HepG2 (cell line): ENCODE data around the gene HAUS7. TPM values are rescaled to one million over a fixed set of nuclear protein-coding genes. Genes with fewer than 3 reads are reported as not detected.

ENCODE experiments used
- ATAC-seq: fragments of 200-7000 bp; cut with Tn5 transposase; 3 replicates; pipeline ENCODE4 v1.9.1; 2020; ENCODE audit warnings: mild to moderate bottlenecking, moderate library complexity
- BruUV-seq: library from RNA; stranded (reverse); fragments of 400-500 nt; replicated peaks from 2 replicates; lab custom pipeline; 2021; lab: Mats Ljungman, UMichigan
- CTCF ChIA-PET: fragments of 300-600 bp; formaldehyde crosslinking; extraction: SDS; loops from one replicate; lab custom pipeline; 2021; ENCODE audit warnings: low total read pairs, inconsistent platforms, low intra/inter-chr PET ratio; lab: Yijun Ruan, JAX
- POLR2A ChIA-PET: fragments of 350-600 bp; sonication (Branson Sonifier 250); formaldehyde crosslinking; loops from one replicate; lab custom pipeline; 2020; ENCODE audit warnings: antibody characterized with exemption, inconsistent platforms; lab: Yijun Ruan, JAX
- DNase-seq: peaks from one replicate; pipeline ENCODE4 v3.0.0-alpha.2; 2015; ENCODE audit warnings: low spot score
- FAIRE-seq: peaks from 3 replicates; lab custom pipeline; 2011; peaks lifted over from hg19 to GRCh38; lab: Jason Lieb, UNC
- H2AFZ ChIP-seq: one replicate; pipeline ENCODE4 v1.6.1; 2011; ENCODE audit warnings: low read length, inconsistent platforms
- H3K27ac ChIP-seq: fragments of 300-600 bp; 3 replicates; pipeline ENCODE4 v1.8.0; 2011; ENCODE audit warnings: mixed run types, mild to moderate bottlenecking, mixed read lengths, low read length, inconsistent platforms; ENCODE audit not compliant: insufficient read depth; ENCODE audit errors: extremely low read length
- H3K27me3 ChIP-seq, 2 experiments: fragments of 200-600 bp in 1 of 2; 2 replicates in 1 of 2; 3 replicates in 1 of 2; pipeline versions ENCODE4 v1.6.0 to v1.8.0; 2011; ENCODE audit warnings: low read length in 2 of 2, mild to moderate bottlenecking in 2 of 2, moderate library complexity in 2 of 2, inconsistent platforms in 1 of 2; ENCODE audit not compliant: insufficient read depth in 2 of 2, control insufficient read depth in 1 of 2
- H3K36me3 ChIP-seq, 2 experiments: fragments of 200-600 bp in 1 of 2; replicated peaks in 1 of 2; 2 replicates in 1 of 2; 3 replicates in 1 of 2; pipeline versions ENCODE4 v1.5.1 to v1.8.0; 2011; ENCODE audit warnings: low read length in 2 of 2, inconsistent platforms in 1 of 2; ENCODE audit not compliant: insufficient read depth in 2 of 2, control insufficient read depth in 1 of 2
- H3K4me1 ChIP-seq: 2 replicates; pipeline ENCODE4 v1.5.1; 2012; ENCODE audit warnings: low read length, inconsistent platforms; ENCODE audit not compliant: insufficient read depth
- H3K4me2 ChIP-seq: 2 replicates; pipeline ENCODE4 v1.6.0; 2011; ENCODE audit warnings: low read depth, low read length, inconsistent platforms
- H3K4me3 ChIP-seq, 3 experiments: fragments of 200-600 bp in 1 of 3; sonication (generic), shearing (Covaris generic) in 1 of 3; replicated peaks in 1 of 3; 2 replicates each; pipeline ENCODE4 v1.5.1; 2011 to 2016; ENCODE audit warnings: low read length in 3 of 3, inconsistent platforms in 2 of 3, low read depth in 2 of 3, mild to moderate bottlenecking in 2 of 3, control low read depth in 1 of 3, mixed read lengths in 1 of 3; ENCODE audit not compliant: insufficient read depth in 1 of 3
- H3K79me2 ChIP-seq: one replicate; pipeline ENCODE4 v1.6.1; 2011; ENCODE audit warnings: low read length, inconsistent platforms; ENCODE audit not compliant: insufficient read depth
- H3K9ac ChIP-seq: 2 replicates; pipeline ENCODE4 v1.6.0; 2011; ENCODE audit warnings: mild to moderate bottlenecking, low read depth, low read length, inconsistent platforms; ENCODE audit not compliant: insufficient read depth
- H3K9me3 ChIP-seq: 2 replicates; pipeline ENCODE4 v1.5.1; 2012; ENCODE audit warnings: mild to moderate bottlenecking, low read length
- H4K20me1 ChIP-seq: 2 replicates; pipeline ENCODE4 v1.6.0; 2011; ENCODE audit warnings: inconsistent platforms, mild to moderate bottlenecking, low read length, moderate library complexity; ENCODE audit not compliant: insufficient read depth
- FOXP4 ChIP-seq: sonication (generic); formaldehyde crosslinking; IDR thresholded peaks from 2 replicates; pipeline ENCODE4 v1.4.0; 2020; ENCODE audit warnings: missing genetic modification reagents
- SRSF9 ChIP-seq: fragments of 200-400 bp; formaldehyde crosslinking; IDR thresholded peaks from 2 replicates; pipeline ENCODE4 v1.6.1; 2018; ENCODE audit warnings: borderline replicate concordance, mild to moderate bottlenecking, low read depth, low read length; ENCODE audit not compliant: insufficient read depth, poor library complexity, severe bottlenecking
- THRA ChIP-seq: sonication (generic); formaldehyde crosslinking; IDR thresholded peaks from 2 replicates; pipeline ENCODE4 v1.4.0; 2020; ENCODE audit warnings: missing genetic modification reagents, borderline replicate concordance
- ZBTB26 ChIP-seq: IDR thresholded peaks from 2 replicates; pipeline ENCODE4 v1.6.1; 2016; ENCODE audit warnings: missing compliant biosample characterization, missing genetic modification reagents, borderline replicate concordance
- WGBS: methylation state at CpG from one replicate; pipeline ENCODE4 v1.1.6; 2017; ENCODE audit warnings: low lambda C conversion rate; 5-methylcytosine and 5-hydroxymethylcytosine counted together
- in situ Hi-C: cut with HindIII; loops from 2 replicates; pipeline ENCODE4 v1.10.0; 2017; ENCODE audit warnings: low pct_unique_long_range_greater_than_20kb; ENCODE audit not compliant: extremely low pct_ligation_motif_present
- intact Hi-C: fragments of 100-400 bp; cut with micrococcal nuclease; formaldehyde crosslinking; loops from one replicate; pipeline ENCODE4 v1.10.0; 2022; ENCODE audit not compliant: unreplicated experiment
- polyA plus RNA-seq, 8 experiments: library from polyadenylated mRNA; depleted of rRNA in 3 of 8; stranded (reverse) in 7 of 8; unstranded in 1 of 8; fragments of >200 nt; fragmentation: Illumina TruSeq in 4 of 8; extraction: Trizol in 4 of 8; gene quantifications; 2 replicates each; pipeline versions ENCODE4 v1.2.1 to v1.2.3, GENCODE V29; 2011 to 2016; ENCODE audit warnings: low read depth in 4 of 8, missing spikeins in 1 of 8, mixed read lengths in 1 of 8; ENCODE audit not compliant: insufficient read depth in 1 of 8
- total RNA-seq, 5 experiments: library from RNA; depleted of rRNA; stranded (reverse); fragments of >200 nt; fragmentation: Illumina TruSeq; extraction: Trizol; gene quantifications; 2 replicates each; pipeline ENCODE4 v1.2.3, GENCODE V29; 2016; ENCODE audit warnings: low read depth in 1 of 5

Gene HAUS7
- total and polyA plus RNA-seq, 2 of the 13 experiments (the other 11 are each of a cell fraction or from before 2014, with no cell fraction given), result 10.9 to 42.4 TPM

GRCh38 chrX:153468008-153468580 is 2.3 kb downstream of the HAUS7 start:
- BruUV-seq, result no TSS peak
- no peak overlapping the region for H3K27ac ChIP-seq
- in situ Hi-C loops, result no loop called here

More at GRCh38 chrX:153468008-153468580, 2.3 kb downstream of the HAUS7 start:
- H3K9me3 ChIP-seq, result no peaks in the 10 kb centered on the region
- POLR2A ChIA-PET, result no interaction called here
- WGBS, result 100% methylated on average over 1 of the region's 12 CpGs
- H3K9ac ChIP-seq, result no peak overlapping the region
- intact Hi-C loops, result no loop called here
- DNase-seq (no peak), FAIRE-seq (no peak), ATAC-seq (no peak)
- no peak overlapping the region for H3K4me2 ChIP-seq
- no peak for TF ChIP-seq SRSF9
- no peak for TF ChIP-seq FOXP4 (CRISPR knock-in tag)
- no peak for TF ChIP-seq ZBTB26 (CRISPR knock-in tag)
- TF ChIP-seq THRA, result no peak
- peaks cover 11% of the 10 kb centered on the region for H3K4me1 ChIP-seq
- H3K4me3 ChIP-seq, result no peak overlapping the region
- no peaks in the 10 kb centered on the region for H4K20me1 ChIP-seq
- H3K27me3 ChIP-seq, result no peaks in the 10 kb centered on the region; a peak in 1 of 5 replicates
- no peak overlapping the region for H2AFZ ChIP-seq
- H3K36me3 ChIP-seq, result peaks cover 0 to 2% of the 10 kb centered on the region in 2 experiments; a peak in 3 of 5 replicates
- H3K79me2 ChIP-seq, result no peaks in the 10 kb centered on the region
- CTCF ChIA-PET, result no interaction called here
